HCT116 (cell line): ENCODE measurements around the gene LRCH1. TPM values are rescaled to one million over a fixed set of nuclear protein-coding genes. Genes with fewer than 3 reads are reported as not detected.

Experiments used
- ATAC-seq: fragments of 200-7000 bp; cut with Tn5 transposase; 2 replicates; pipeline ENCODE4 v1.9.1; 2020; ENCODE audit warnings: mild to moderate bottlenecking, moderate library complexity
- BruUV-seq: library from RNA; stranded (reverse); fragments of 400-500 nt; replicated peaks from 2 replicates; lab custom pipeline; 2021; lab: Mats Ljungman, UMichigan
- CTCF ChIA-PET: fragments of 300-600 bp; sonication (Branson Sonifier 250); formaldehyde crosslinking; loops from one replicate; lab custom pipeline; 2021; ENCODE audit warnings: antibody characterized with exemption; lab: Charles Lee
- POLR2A ChIA-PET: fragments of 300-600, 350-600 bp; sonication (Branson Sonifier 250); formaldehyde crosslinking; loops from one replicate; lab custom pipeline; 2021; ENCODE audit warnings: antibody characterized with exemption; lab: Charles Lee
- RAD21 ChIA-PET, 2 experiments: fragments of 300-600 bp; sonication (Branson Sonifier 250); formaldehyde crosslinking; loops; one replicate each; lab custom pipeline; 2023; ENCODE audit warnings: low total read pairs in 2 of 2; ENCODE audit not compliant: uncharacterized antibody in 2 of 2, unreplicated experiment in 2 of 2, low non-redundant PET in 1 of 2; lab: Charles Lee
- DNase-seq: peaks from one replicate; pipeline ENCODE4 v3.0.0-alpha.2; 2010; ENCODE audit warnings: low read depth, low spot score
- H2AFZ ChIP-seq: fragments of 200-600 bp; shearing (Covaris generic), sonication (generic); 2 replicates; pipeline ENCODE4 v1.6.1; 2017; ENCODE audit warnings: low read depth, mixed run types, mixed read lengths, antibody characterized with exemption, low read length; ENCODE audit not compliant: poor library complexity, severe bottlenecking
- H3K27ac ChIP-seq: 2 replicates; pipeline ENCODE4 v1.5.1; 2012; ENCODE audit warnings: low read depth, low read length
- H3K27me3 ChIP-seq: fragments of 200-600 bp; sonication (generic); 2 replicates; pipeline ENCODE4 v1.6.1; 2016; ENCODE audit warnings: mixed run types, low read length, mixed read lengths; ENCODE audit not compliant: insufficient read depth
- H3K36me3 ChIP-seq, 2 experiments: fragments of 200-500 bp in 1 of 2; fragments of 200-600 bp in 1 of 2; sonication (Bioruptor generic) in 1 of 2; sonication (generic) in 1 of 2; 2 replicates each; pipeline versions ENCODE4 v1.5.1 to v1.6.1; 2014 to 2016; ENCODE audit warnings: low read length in 2 of 2, inconsistent platforms in 1 of 2, mixed read lengths in 1 of 2, mixed run types in 1 of 2; ENCODE audit not compliant: insufficient read depth in 2 of 2, control insufficient read depth in 1 of 2
- H3K4me1 ChIP-seq, 2 experiments: fragments of 200-600 bp in 1 of 2; sonication (generic) in 1 of 2; 2 replicates each; pipeline versions ENCODE4 v1.5.1 to v1.6.1; 2012 to 2017; ENCODE audit warnings: low read length in 2 of 2, inconsistent platforms in 1 of 2, mild to moderate bottlenecking in 1 of 2, mixed read lengths in 1 of 2, mixed run types in 1 of 2, moderate library complexity in 1 of 2; ENCODE audit not compliant: insufficient read depth in 2 of 2, control insufficient read depth in 1 of 2
- H3K4me2 ChIP-seq: fragments of 200-600 bp; sonication (generic); 2 replicates; pipeline ENCODE4 v1.6.1; 2017; ENCODE audit warnings: mixed run types, low read length, mixed read lengths
- H3K4me3 ChIP-seq, 2 experiments: fragments of 200-600 bp in 1 of 2; sonication (generic) in 1 of 2; replicated peaks in 1 of 2; 2 replicates each; pipeline ENCODE4 v1.5.1; 2011 to 2016; ENCODE audit warnings: low read length in 2 of 2, control low read depth in 1 of 2, low read depth in 1 of 2, mild to moderate bottlenecking in 1 of 2, mixed read lengths in 1 of 2, mixed run types in 1 of 2
- H3K79me2 ChIP-seq: fragments of 200-600 bp; sonication (generic); 2 replicates; pipeline ENCODE4 v1.6.1; 2017; ENCODE audit warnings: mild to moderate bottlenecking, mixed run types, low read length, moderate library complexity, mixed read lengths; ENCODE audit not compliant: insufficient read depth
- H3K9ac ChIP-seq: fragments of 200-600 bp; sonication (generic); 2 replicates; pipeline ENCODE4 v1.6.1; 2016; ENCODE audit warnings: low read length, mixed read lengths
- H3K9me2 ChIP-seq: fragments of 200-600 bp; sonication (generic), shearing (Covaris generic); 2 replicates; pipeline ENCODE4 v1.6.1; 2017; ENCODE audit warnings: mixed run types, mild to moderate bottlenecking, moderate library complexity; ENCODE audit not compliant: insufficient read depth
- H3K9me3 ChIP-seq, 2 experiments: fragments of 200-500 bp in 1 of 2; fragments of 200-600 bp in 1 of 2; sonication (Bioruptor generic) in 1 of 2; sonication (generic) in 1 of 2; 2 replicates each; pipeline ENCODE4 v1.6.1; 2014 to 2017; ENCODE audit warnings: low read length in 2 of 2, mixed read lengths in 2 of 2, inconsistent platforms in 1 of 2, low read depth in 1 of 2, mild to moderate bottlenecking in 1 of 2, mixed run types in 1 of 2, moderate library complexity in 1 of 2; ENCODE audit not compliant: control insufficient read depth in 1 of 2, insufficient read depth in 1 of 2
- H4K20me1 ChIP-seq: fragments of 200-600 bp; sonication (generic), shearing (Covaris generic); 2 replicates; pipeline ENCODE4 v1.6.1; 2017; ENCODE audit warnings: mixed run types, mild to moderate bottlenecking, moderate library complexity; ENCODE audit not compliant: insufficient read depth
- ATF3 ChIP-seq: IDR thresholded peaks from 2 replicates; pipeline ENCODE4 v1.6.1; 2012
- CBX3 ChIP-seq: IDR thresholded peaks from 2 replicates; pipeline ENCODE4 v1.6.1; 2012; ENCODE audit warnings: low read depth
- CEBPB ChIP-seq: IDR thresholded peaks from 2 replicates; pipeline ENCODE4 v1.6.1; 2012; ENCODE audit warnings: low read depth
- EGR1 ChIP-seq: IDR thresholded peaks from 2 replicates; pipeline ENCODE4 v1.6.1; 2012; ENCODE audit warnings: low read depth
- ELF1 ChIP-seq: IDR thresholded peaks from 2 replicates; pipeline ENCODE4 v1.6.1; 2012; ENCODE audit warnings: low read depth, borderline replicate concordance
- EZH2phosphoT487 ChIP-seq: fragments of 200-600 bp; IDR thresholded peaks from 2 replicates; pipeline ENCODE4 v1.6.1; 2018; ENCODE audit warnings: antibody characterized with exemption, borderline replicate concordance
- FOSL1 ChIP-seq: IDR thresholded peaks from 2 replicates; pipeline ENCODE4 v1.6.1; 2012; ENCODE audit warnings: low read depth
- JUND ChIP-seq: IDR thresholded peaks from 2 replicates; pipeline ENCODE4 v1.6.1; 2012
- MAX ChIP-seq: IDR thresholded peaks from 2 replicates; pipeline ENCODE4 v1.6.1; 2012
- POLR2A ChIP-seq: IDR thresholded peaks from 2 replicates; pipeline ENCODE4 v1.7.0; 2011; ENCODE audit warnings: borderline replicate concordance; ENCODE audit not compliant: insufficient read depth, insufficient read length; ENCODE audit errors: extremely low read depth
- POLR2AphosphoS5 ChIP-seq: IDR thresholded peaks from 2 replicates; pipeline ENCODE4 v1.6.1; 2011; ENCODE audit warnings: mild to moderate bottlenecking, low read depth, low read length, moderate library complexity
- RAD21 ChIP-seq: IDR thresholded peaks from 2 replicates; pipeline ENCODE4 v1.6.1; 2012; ENCODE audit warnings: low read depth, mild to moderate bottlenecking
- SIN3A ChIP-seq: IDR thresholded peaks from 2 replicates; pipeline ENCODE4 v1.6.1; 2012; ENCODE audit warnings: low read depth
- SP1 ChIP-seq: IDR thresholded peaks from 2 replicates; pipeline ENCODE4 v1.6.1; 2012; ENCODE audit warnings: low read depth
- SRF ChIP-seq: IDR thresholded peaks from 2 replicates; pipeline ENCODE4 v1.6.1; 2012; ENCODE audit warnings: low read depth
- TCF7L2 ChIP-seq: IDR thresholded peaks from 2 replicates; pipeline ENCODE4 v1.7.0; 2011; ENCODE audit warnings: borderline replicate concordance, inconsistent platforms; ENCODE audit not compliant: insufficient read depth, insufficient read length; ENCODE audit errors: extremely low read depth
- YY1 ChIP-seq: IDR thresholded peaks from 2 replicates; pipeline ENCODE4 v1.6.1; 2011; ENCODE audit warnings: low read length, low read depth, moderate library complexity, mild to moderate bottlenecking; ENCODE audit not compliant: insufficient replicate concordance; ENCODE audit errors: extremely low read depth
- ZBTB33 ChIP-seq: IDR thresholded peaks from 2 replicates; pipeline ENCODE4 v1.6.1; 2011; ENCODE audit warnings: mild to moderate bottlenecking, low read length, moderate library complexity; ENCODE audit not compliant: insufficient replicate concordance; ENCODE audit errors: extremely low read depth
- ZFX ChIP-seq: fragments of 450-650 bp; IDR thresholded peaks from 2 replicates; pipeline ENCODE4 v1.6.1; 2017
- ZNF274 ChIP-seq: fragments of 200-500 bp; sonication (Bioruptor generic); IDR thresholded peaks from 2 replicates; pipeline ENCODE4 v1.6.1; 2014; ENCODE audit warnings: mild to moderate bottlenecking, low read depth, low read length, inconsistent platforms
- intact Hi-C: fragments of 100-400 bp; cut with micrococcal nuclease; formaldehyde crosslinking; loops from 2 replicates; pipeline ENCODE4 v1.10.0; 2022
- total RNA-seq: library from RNA; stranded (reverse); gene quantifications from one replicate; pipeline ENCODE4 v1.2.1, GENCODE V29; 2021; ENCODE audit not compliant: unreplicated experiment

LRCH1 gene
- total RNA-seq, 1 experiment from 2014 or later = 15.6 TPM

GRCh38 chr13:46612267-46612666 is 59.3 kb downstream of the LRCH1 start (continued):
- no peak for TF ChIP-seq SRF
- TF ChIP-seq ZNF274 = no peak
- TF ChIP-seq TCF7L2 = no peak

- TF ChIP-seq SRF = no peak
- TF ChIP-seq FOSL1 = no peak
- no peak for TF ChIP-seq ELF1
- no peak for TF ChIP-seq CBX3
- TF ChIP-seq POLR2AphosphoS5 = no peak
- TF ChIP-seq ZFX = no peak
- TF ChIP-seq SIN3A = no peak
- TF ChIP-seq EZH2phosphoT487 = no peak
- no peak for TF ChIP-seq ZBTB33
- TF ChIP-seq RAD21 = no peak
- no peak for TF ChIP-seq YY1
- TF ChIP-seq ZNF274 = no peak
- TF ChIP-seq MAX = no peak
- TF ChIP-seq SP1 = no peak
- TF ChIP-seq EGR1 = no peak
- no peak for TF ChIP-seq CEBPB
- TF ChIP-seq ATF3 = no peak
- no peak for TF ChIP-seq JUND
- TF ChIP-seq POLR2A = no peak
- DNase-seq (no peak), ATAC-seq (no peak)
- RAD21 ChIA-PET = no interaction called here
- H3K27me3 ChIP-seq = no peaks in the 10 kb centered on the region
- H2AFZ ChIP-seq = no peak overlapping the region
- no peaks in the 10 kb centered on the region for H3K36me3 ChIP-seq
- peaks cover 2 to 29% of the 10 kb centered on the region in 2 experiments; a peak in 3 of 4 replicates for H3K4me1 ChIP-seq
- BruUV-seq = no TSS peak
- H3K9ac ChIP-seq = no peak overlapping the region
- H3K79me2 ChIP-seq = peaks cover 84% of the 10 kb centered on the region
- no peak overlapping the region for H3K4me2 ChIP-seq
- H3K9me2 ChIP-seq = no peaks in the 10 kb centered on the region
- no peaks in the 10 kb centered on the region for H4K20me1 ChIP-seq
- no peak overlapping the region for H3K27ac ChIP-seq
- CTCF ChIA-PET = no interaction called here
- no peaks in the 10 kb centered on the region for H3K9me3 ChIP-seq
- intact Hi-C loops = no loop called here
- POLR2A ChIA-PET = no interaction called here
- no peak overlapping the region for H3K4me3 ChIP-seq
These were observed 60.6 kb downstream of the LRCH1 start for GRCh38 chr13:46613409-46614049.
